ENCODE results near the gene MYL6B.
"Not testable (repeated sequence)": the region's sequence is repeated elsewhere in the genome, so short reads cannot be mapped to it uniquely, and the experiment has no call there.

Gene MYL6B

DNA sequence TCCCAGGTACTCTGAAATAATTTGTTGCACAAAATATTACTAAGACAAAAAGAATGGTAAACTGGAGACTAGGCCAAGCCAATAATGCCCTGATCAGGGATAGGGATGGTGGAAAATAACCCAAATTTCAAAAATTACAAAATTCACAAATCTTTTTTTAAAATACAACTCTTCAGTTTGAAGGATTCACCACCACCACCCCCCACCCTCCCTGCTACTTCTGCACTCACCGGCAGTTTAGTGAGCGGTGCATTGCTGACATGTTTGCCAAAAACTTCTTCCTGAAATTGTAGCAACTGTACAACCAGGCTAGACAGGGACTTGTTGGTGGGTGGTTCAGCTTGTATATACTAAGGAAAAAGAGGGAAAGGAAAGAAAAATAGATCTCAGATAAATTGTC lies 34.6 kb downstream of the MYL6B start:
- no peak for DNase-seq

DNA sequence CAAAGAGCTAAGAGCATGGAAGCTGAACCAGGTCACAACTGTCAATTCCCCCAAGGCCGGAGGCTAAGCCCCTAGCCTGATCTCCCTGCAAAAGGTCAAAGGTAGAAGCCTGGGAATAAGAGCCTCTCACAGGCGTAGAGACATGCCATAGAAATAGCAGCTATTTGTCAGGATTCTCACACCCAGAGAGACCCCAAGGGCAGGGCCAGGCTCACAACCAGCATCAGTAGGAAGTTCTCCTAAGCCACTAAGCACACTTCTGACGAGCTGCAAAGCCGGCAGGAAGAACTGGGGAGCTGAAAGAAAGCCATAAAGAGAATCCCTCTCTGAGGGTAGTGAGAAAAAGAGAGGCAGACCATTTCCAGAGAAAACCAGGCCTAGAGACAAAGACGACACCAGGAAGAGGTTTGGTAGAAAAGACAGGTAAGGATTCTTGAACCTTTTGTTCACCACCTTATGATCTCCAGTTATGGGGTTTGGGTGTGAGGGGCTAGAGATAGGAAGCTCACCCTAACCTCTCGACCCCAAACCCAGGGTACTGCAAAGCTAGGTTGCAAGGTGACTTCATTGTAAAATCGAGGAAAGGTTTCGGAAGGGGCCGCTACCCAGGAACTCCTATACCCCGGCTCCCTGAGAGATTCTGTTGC lies 35.9 kb downstream of the MYL6B start:
- no peak for DNase-seq

DNA sequence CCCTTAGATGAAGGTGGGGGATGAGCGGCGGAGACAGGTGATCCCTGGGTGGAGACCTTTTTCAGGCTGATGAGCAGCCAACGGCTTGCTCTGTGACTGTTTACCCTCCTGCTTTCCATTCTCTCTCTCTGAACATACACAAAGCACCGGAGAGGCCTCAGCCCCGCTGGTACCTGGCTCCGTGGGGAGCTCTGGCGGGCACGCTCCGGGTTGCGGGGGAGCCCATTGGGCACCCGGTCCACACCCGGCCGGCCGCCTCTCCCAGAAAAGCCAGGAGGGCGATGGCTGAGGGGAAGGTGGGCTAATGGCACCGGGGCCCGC lies 36.4 kb downstream of the MYL6B start:
- peak in 1 of 2 experiments; percentile 29 for DNase-seq

DNA sequence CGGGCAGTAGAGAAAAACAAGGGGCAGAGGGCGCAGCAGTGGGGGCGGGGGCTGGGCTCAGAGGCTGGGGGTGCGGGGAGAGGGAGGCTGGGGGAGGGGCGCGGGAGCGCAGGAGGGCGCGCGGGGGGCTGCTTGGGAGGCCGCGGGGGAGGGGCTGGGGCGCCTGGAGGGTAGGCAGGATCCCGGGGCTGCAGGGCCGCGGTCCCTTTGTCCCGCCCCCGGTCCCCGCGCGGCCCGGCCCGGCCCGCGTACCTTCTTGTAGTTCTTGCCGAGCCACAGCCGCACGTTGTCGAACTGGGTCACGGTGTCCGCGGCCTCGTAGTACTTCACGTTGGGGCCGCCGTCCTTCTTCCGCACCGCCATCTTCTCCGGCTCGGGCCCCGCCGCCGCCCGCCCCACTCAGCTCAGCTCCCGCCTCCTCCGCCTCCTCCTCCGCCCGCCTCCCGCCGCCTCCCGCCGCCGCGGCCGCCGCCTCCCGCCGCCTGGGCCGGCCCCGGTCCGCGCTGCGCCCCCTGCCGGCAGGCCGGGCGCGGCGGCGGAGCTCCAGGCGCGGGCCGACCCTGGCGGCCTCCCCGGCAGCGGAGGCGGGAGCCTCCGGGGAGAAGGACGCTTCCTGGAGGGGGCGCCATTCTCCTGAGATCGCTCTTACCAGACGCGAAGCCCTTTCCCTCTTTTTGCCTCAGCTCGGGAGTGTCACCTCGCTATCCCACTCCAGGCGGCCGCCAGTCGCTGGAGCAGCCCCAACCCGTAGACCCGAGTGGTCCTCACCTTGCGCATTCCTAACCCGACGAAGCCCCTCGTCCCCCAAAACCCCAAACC lies 36.9 kb downstream of the MYL6B start, which contains the start of gene SMARCC2:
SMARCC2 (minus strand) TSS at position 385 of the 819 bp plus-strand sequence; CDS start at position 363, 22 bp downstream.
- peak; percentile 84 to 86 for DNase-seq

DNA sequence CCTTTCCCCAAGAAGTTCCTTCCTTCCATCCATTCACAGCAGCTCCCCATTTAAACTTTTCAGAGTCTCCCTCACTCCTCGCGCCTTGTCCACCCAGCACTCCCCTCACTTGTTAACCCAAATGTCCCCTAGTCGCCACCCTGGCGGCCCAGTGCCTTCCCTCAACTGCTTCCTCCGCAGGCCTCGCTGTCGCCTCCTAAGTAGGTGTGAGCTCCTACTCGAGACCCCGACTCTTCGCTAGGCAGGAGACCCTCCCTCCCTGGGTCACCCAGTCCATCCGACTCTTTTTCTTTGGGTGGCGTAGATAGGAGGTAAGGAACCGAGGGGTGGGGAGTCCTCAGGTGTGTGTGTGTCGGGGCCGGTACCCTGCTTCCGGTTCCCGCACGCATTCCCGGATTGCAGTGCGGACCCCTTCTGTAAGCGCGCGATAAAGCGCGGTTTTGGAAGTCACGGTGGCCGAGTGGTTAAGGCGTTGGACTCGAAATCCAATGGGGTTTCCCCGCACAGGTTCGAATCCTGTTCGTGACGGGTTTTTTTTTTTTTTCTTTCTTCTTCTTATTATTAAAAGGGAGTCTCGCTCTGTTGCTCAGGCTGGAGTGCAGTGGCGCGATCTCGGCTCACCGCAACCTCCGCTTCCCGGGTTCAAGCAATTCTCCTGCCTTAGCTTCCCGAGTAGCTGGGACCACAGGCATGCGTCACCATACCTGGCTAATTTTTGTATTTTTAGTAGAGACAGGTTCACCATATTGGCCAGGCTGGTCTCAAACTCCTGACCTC lies 37.7 kb downstream of the MYL6B start:
- DNase-seq = peak; percentile 89 to 91

DNA sequence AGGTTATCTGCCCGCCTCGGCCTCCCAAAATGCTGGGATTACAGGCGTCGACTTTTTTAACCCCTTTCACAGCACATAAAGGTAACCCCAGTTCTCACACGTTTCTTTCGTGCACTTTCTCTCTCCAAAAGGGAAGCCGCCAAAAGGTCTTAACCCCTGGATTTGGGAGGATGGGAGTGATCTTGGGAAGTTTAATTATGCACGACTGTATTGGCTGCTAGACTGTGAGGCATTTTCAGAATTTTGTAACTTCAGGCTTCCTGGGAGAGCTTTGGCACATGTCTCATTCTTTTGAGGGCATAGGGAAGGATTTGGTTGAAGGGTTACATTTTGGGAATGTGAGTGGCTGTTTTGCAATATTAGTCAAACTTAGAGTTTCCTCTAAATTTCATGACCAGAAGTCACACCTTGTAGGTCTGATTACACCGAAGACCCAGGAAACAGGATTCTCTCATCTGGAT lies 38.3 kb downstream of the MYL6B start:
- no peak for DNase-seq

DNA sequence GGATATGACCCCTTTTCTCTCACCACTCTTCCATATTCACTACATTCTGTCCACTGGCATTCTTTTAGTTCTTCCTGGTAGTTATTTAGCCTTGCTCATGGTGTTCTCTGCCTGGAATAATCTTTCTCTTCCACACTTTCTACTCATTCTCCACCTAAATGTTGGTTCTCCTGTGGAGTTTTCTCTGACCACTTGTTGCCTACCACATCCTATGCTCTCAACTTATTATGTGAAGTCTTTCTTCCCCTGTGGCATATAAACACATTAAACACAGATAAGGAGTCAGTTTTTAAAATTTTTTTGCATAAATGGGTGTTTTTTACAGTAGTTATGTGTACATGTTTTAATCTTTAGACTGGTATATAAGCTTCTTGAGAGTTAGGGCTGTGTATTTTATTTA lies 40.2 kb downstream of the MYL6B start:
- no peak for DNase-seq

DNA sequence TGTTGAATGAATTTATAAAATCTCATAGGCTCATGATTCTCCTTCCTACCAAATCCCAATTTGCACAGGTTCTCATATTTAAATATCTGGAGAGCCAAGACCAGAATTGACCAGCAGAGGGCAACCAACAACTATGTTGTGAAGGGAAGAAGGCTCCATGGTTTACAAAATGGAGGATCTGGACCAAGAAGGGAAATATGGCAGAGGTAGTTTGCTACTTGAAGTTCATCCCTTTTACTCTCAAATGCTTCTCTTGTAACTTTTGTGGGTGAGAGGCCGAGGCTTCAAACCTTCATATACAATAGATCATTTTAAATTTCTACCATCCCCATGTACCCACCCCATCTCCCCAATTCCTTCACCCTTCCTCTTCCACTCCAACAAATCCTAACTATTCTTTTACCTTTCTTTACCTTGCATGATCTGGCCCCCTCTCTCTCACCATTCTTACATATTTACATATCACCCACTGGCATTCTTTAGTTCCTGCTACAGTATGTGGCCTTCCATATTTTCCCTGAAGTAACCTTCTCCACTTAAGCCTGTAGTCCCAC lies 40.7 kb downstream of the MYL6B start:
- DNase-seq = peak; percentile 86 to 92

DNA sequence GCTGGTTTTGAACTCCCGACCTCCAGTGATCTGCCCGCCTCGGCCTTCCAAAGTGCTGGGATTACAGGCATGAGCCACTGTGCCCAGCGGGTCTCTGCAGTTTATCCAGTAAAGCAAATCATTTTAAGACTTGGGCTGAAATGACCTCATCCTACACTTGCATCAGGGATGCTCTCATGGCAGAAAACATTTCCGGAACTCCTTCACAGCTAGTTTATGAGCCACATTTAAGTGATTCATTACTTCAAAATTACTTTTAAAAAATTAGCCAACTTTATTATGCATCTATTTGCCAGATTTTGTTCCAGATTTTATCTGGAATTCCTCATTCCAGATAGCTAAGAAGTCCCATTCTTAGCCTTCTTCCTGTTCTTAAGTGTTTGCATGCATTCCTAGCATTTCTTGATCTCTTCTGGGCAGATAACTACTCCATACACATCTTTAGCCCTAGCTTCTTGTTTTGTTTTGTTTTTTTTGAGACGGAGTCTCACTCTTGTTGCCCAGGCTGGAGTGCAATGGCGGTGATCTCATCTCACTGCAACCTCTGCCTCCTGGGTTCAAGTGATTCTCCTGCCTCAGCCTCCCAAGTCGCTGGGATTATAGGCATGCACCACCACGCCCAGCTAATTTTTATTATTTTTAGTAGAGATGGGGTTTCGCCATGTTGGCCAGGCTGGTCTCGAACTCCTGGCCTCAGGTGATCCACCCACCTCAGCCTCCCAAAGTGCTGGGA lies 44.6 kb downstream of the MYL6B start:
- DNase-seq = not testable (repeated sequence)

DNA sequence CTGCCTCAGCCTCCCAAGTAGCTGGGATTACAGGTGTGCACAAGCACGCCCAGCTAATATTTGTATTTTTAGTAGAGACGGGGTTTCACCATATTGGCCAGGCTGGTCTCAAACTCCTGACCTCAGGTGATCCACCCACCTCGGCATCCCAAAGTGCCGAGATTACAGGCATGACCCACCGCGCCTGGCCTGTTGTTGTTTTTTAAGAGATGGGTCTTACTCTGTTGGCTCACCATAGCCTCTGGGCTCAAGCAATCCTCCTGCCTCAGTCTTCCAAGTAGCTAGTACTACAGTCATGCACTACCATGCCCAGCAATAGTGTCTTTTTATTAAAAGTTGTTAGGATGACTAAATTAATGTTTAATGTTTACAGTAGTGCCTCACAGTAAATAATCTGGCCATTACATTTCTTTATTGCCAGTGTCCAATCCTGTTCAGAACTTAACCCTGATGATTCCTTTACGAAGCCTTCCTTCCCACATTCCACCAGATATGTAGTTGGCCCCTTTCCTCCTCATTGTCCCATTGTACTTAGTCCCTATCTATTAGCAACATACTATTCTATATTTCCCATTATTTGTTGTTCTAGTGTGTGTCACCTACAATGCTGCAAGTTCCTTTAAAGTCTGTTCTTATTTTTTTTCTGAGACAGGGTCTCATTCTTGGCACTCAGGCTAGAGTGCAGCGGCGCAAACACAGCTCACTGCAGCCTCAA lies 45.7 kb downstream of the MYL6B start:
- no peak for DNase-seq

DNA sequence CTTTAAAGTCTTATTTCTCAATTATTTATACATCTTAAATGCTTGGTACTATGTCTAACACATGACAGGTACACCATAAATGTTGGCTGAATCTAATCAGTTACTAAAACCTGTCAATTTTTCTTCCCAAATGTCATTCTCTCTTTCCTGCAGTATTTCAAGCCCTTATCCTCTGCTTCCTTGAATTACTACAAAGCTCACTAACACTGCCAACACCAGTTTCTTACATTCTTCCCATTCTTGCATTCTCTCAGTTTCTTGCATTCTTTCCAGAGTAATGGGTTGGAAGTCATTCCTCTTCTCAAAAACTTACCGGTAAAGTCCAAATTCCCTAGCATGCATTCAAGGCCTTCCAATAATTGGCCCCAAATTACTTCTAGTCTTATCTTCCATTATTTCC lies 46.4 kb downstream of the MYL6B start:
- no peak for DNase-seq

DNA sequence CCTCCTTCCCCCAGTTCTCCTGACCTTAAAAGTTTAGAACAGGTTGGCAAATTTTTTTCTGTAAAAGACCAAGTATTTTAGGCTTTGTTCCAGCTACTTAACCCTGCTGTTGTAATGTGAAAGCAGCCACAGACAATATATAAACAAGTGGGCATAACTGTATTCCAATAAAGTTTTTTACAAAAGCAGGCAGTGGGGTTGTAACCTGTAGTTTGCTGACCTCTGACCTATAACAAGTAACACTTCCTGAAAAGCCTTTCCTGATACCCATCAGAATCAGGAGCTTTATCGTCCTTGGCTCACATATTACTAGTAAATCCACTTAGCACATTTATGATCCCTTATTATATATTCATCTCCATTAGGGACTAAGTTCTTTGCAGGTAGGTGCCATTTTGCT lies 50.0 kb downstream of the MYL6B start:
- no peak for DNase-seq

DNA sequence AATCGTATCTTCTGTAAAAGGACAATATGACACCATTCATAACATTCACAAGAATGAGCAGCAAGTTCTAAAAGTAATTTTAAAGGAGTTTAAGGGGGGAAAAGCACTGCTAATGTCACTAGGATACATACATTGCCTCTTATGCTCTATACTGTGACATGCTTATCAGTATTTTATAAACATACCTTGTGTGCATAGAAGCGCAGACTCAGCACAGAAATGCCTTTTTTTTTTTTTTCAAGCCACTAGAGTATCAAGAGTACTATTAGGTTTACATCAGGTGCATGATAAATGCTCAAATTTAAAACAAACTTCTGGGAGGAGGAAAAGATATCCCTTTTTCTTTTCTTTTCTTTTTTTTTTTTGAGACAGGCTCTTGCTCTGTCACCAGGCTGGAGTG lies 50.5 kb downstream of the MYL6B start:
- no peak for DNase-seq

DNA sequence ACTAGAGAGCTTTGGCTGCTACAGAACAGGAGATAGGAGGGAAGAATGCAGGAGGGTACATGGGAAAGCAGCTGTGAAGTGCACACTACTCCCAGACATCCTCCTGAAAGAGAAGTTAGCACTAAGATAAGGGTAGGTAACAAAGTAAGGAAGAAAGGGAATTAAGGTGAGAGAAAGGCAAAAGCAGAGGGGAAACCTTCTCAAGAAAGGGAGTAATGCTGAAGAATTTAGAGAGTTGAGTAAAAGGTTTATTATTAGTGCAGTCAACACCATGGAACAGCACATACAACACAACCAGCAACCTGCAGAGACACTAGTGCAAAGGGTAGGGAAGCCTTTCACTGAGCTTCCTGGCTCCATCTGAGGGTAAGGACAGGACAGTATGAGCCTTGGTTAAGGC lies 51.9 kb downstream of the MYL6B start:
- no peak for DNase-seq

DNA sequence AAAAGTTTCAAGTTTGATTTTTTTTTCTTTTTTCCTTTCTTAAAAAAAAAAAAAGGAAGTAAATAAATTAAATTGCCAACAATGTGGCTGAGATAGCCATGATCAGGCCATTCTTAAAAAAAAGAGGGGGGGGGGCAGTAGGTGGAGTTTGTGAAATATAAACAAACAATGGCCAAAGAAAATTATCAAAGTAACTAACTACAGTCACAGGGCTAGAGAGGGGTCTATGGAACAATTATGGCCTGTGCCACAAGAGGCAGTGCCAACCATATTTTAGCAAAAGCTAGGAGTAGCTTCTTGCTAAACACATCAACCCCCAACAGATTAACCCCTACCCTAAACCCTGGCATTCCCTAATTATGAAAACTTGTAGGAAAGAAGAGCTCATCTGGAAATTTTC lies 53.1 kb downstream of the MYL6B start:
- DNase-seq = no peak

DNA sequence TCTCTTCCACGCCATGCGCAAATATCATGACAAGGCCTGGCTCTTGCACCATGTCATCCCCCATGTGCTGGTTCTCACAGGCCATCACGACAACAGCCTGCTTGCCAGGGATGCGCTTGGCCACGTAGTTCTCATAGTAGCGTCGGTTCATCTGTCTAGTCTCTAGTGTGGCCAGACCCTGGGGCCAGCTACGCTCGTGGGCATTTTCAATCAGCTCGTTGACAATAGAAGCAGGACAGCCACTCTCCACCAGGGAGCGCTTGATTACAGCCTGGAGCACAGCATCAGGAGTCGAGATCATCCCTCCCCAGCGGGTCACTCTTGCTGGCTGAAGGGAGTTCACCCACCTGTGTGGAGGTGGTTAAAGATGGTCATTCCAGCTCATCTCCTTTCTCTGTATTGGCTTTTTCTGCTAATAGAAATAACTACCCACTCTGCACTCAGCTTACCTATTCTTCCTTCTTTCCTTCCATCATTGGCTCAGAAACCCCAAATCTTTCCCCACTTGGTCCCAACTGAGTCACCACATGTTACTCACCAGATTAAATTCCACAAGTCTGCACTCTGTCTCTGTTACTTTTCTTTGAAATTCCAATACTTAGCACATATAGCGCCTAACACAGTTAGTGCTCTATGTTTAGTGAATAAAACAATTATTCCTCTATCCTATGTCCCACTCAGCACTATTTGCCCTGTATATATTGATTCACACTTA lies 54.2 kb downstream of the MYL6B start:
- DNase-seq = peak; percentile 6 to 8

Data from NCI-H2081 (cell line).